Left hindlimb (tissue), 1 donor: ENCODE measurements around the gene PGAM2.

Experiments used
- DNase-seq: peaks from one replicate; pipeline ENCODE4 v3.0.0-alpha.2; 2018

PGAM2 gene

DNA sequence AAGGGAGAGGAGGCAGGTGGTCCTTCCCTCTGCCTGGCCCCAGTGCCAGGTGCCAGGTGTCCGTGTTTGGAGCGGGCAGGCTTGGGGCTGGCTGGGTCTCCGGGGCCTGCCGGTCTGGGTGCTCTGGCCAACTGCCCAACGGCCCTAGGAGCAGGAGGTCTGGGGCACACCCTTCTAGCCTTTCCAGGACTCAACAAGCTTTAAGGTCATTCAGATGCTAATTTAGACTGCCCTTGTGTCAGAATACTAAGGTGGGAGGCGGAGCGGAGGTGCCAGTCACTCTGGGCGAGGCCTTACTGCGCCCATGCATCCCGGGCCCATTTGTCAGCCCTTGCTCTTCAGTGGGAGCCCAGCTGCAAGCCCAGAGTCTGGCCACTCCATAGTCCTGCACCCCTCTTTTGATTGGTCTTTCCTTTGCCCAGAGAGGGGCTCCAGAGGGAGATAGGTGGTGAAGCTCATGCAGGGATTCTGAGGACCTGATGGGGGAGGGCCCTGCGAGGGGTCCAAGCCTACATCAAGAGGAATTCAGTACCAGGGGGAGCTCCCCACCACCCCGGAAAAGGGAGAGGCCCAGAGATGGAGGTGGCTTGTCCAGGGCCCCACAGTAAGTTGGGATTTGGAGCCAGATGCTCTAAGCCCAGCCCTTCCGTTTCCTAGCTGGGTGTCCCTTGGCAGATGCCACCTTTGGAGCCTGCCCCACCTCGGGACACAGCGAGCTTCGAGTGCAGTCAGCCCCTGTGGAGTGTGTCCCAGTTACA lies 1.3 kb downstream of the PGAM2 start:
- peak; percentile 27 for DNase-seq

DNA sequence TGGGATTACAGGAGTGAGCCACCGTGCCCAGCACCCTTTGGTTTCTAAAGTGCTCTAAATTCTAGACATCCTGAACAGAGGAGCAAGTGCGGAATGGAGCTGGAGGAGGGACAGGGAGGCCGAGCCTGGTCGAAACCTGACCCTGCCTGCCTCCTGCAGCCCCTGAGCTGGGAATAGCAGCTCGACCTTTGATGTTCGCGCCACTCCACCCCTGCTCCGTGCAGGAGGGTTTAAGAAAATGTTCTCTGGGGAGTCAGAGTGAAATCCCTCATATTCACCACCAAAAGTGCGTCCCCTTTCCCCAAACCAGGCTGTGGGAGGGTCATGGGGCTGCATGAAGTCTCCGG lies 1.8 kb downstream of the PGAM2 start:
- DNase-seq: peak; percentile 31

DNA sequence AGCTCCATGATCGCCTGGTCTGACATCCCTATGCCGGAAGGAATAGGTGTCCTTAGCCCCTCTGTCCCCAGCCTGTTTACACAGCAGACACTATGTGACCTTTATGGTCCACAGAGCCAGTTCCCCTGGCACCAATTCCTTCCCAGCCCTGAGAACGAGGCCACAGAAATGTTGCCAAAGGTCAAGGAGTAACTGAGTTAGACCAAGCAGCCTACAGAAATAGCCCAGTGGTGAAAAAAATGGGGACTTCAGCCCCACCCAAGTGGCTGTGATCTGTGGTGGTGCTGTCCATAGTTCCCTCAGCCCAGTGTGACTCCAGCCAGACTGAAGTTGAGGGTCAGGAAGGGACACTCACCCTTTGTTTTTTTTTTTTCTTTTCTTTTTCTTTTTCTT lies 2.5 kb downstream of the PGAM2 start:
- peak; percentile 26 for DNase-seq

DNA sequence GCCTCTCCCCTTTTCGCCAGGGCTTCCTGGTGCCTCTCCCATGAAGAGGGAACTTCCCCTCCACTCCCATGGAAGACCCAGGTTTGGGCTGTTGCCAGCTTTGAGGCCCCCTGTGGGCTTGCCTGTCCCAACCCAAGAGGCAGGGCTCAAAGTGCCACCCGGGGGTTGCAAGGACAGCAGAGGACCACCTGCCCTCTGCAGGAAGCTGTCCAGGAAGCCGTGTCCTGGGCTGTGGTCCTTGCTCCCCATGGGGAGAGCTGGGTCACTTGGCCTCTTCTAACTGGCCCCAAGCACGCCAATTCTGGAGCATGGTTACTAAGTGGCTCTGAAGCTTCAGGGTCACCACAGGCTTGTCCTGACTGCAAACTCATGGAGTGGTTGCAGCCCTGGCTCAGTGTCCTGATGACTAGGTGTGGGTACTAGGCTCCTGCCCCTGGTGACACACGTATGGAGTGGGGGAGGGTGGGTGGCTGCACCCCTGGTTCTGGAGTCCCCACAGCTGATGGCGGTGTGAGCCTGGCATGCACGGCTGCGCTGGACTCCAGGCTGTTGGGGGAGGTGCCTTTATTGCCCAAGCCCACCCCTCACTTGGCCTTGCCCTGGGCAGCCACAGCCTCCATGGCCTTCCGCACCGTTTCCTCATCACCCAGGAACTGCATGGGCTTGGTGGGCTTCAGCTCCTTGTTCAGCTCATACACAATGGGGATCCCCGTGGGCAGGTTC lies 3.0 kb downstream of the PGAM2 start:
- peak; percentile 31 for DNase-seq

DNA sequence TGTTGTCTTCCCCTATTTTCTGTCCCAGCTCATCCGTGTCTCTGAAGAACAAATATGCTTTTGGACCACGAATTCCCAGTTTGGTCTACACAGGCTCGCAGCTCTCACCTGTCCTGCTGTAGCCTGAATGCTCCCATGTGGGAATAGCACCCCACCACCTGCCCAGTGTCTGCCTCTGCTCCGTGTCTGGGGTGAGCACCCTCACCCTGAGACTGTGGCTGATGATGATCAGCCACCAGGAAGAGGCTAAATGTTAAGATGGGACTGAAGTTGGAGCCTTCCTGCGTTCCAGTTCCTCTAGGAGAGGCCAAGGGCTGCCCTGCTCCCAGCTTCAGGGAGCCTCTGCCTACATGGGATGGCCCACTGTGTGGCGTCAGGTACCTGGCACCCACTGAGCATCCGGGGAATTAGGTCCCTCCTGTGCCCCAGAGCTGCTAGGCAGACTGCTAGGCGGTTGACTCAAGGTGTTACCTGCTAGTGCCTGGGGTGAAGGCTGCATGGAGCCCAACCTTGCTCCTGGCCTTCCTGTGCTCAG lies 3.7 kb downstream of the PGAM2 start:
- DNase-seq: peak; percentile 24

DNA sequence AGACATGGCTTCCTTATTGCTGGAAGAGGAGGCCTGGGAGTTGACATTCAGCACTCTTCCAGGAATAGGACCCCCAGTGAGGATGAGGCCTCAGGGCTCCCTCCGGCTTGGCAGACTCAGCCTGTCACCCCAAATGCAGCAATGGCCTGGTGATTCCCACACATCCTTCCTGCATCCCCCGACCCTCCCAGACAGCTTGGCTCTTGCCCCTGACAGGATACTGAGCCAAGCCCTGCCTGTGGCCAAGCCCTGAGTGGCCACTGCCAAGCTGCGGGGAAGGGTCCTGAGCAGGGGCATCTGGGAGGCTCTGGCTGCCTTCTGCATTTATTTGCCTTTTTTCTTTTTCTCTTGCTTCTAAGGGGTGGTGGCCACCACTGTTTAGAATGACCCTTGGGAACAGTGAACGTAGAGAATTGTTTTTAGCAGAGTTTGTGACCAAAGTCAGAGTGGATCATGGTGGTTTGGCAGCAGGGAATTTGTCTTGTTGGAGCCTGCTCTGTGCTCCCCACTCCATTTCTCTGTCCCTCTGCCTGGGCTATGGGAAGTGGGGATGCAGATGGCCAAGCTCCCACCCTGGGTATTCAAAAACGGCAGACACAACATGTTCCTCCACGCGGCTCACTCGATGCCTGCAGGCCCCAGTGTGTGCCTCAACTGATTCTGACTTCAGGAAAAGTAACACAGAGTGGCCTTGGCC lies 4.3 kb downstream of the PGAM2 start:
- DNase-seq: peak; percentile 21

DNA sequence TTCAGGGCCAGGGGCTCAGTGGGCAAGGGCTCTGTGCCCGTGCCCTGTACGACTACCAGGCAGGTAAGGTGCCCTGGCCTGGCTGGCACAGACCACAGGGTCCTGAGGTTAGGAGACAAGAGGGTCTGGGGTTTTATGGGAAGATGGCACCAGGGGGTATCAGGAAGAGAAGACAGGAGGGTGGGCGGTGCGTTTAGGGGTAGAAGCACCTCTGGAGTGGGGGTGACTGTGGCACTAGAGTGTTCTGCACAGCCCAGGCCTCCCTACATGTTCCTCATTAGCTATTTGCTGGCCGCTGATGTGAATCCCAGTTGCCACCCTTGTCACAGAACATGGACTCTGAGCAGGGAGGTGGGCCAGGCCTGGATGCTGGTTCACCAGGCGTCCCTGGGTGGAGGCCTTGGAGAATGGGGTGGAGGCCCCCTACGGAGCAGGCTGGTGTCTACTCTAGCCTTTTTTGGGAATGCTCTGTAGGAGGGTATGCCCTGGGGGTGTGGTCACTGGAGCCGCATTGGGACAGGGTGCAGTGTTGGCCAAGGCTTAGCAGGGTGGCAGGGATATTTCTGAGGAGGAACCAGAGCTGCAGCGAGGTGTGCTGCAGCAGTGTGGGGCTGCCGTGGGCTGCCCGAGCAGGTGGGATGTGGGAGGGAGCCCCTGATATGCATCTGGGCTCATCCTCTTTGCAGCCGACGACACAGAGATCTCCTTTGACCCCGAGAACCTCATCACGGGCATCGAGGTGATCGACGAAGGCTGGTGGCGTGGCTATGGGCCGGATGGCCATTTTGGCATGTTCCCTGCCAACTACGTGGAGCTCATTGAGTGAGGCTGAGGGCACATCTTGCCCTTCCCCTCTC lies 5.0 kb downstream of the PGAM2 start:
- DNase-seq: peak; percentile 23

DNA sequence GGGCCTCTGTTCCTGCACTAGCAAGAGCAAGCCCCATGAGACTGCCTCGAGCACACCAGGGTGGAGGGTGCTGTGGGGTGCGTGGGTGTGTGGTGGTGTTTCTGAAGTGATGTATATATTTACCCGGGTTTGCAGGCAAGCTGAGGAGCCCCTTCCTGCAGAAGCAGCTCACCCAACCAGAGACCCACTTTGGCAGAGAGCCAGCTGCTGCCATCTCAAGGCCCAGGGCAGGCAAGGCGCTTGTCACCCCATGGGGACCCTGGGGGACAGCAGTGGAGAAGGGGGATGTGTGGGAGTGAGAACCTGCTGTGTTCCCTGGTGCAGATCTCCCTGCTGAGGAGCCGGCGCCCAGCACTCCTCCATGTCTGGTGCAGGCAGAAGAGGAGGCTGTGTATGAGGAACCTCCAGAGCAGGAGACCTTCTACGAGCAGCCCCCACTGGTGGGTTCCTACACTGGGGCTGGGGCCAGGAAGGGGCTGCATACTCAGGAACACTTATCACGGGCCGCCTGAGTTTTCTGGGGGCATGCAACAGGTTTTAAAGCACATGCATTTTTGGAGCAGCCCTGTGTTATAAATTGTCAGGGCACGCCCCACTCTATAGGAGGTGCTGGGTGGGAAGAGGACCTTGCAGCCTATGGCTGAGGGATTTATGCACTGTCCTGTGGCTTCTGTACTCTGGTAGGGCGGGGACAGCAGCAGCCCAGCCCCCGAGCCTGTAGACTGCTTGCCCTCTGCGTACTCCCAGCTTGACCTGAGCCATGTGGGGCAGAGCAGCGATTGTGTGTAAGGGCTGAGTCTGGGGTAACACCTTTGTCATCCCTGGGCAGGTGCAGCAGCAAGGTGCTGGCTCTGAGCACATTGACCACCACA lies 5.9 kb downstream of the PGAM2 start:
- peak; percentile 32 for DNase-seq

DNA sequence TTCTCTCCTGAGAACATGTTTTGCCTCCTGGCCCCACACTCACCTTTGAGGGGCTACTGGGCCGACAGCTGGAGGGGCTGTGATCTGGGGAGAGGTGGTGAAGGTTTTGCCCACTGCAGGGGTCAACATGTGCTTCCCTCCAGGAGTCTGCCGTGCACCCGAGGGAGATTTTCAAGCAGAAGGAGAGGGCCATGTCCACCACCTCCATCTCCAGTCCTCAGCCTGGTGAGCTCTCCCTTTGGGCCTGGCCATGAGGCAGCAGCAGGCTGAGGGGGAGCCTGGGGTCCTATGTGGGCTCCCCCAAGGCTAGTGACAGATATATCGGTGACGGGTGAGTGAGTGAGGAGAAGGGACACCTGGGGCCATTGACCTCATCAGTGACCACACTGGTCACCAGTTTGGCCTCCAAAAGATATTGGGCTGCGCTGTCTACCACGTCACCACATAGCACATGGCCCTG lies 6.6 kb downstream of the PGAM2 start:
- DNase-seq: peak; percentile 20

DNA sequence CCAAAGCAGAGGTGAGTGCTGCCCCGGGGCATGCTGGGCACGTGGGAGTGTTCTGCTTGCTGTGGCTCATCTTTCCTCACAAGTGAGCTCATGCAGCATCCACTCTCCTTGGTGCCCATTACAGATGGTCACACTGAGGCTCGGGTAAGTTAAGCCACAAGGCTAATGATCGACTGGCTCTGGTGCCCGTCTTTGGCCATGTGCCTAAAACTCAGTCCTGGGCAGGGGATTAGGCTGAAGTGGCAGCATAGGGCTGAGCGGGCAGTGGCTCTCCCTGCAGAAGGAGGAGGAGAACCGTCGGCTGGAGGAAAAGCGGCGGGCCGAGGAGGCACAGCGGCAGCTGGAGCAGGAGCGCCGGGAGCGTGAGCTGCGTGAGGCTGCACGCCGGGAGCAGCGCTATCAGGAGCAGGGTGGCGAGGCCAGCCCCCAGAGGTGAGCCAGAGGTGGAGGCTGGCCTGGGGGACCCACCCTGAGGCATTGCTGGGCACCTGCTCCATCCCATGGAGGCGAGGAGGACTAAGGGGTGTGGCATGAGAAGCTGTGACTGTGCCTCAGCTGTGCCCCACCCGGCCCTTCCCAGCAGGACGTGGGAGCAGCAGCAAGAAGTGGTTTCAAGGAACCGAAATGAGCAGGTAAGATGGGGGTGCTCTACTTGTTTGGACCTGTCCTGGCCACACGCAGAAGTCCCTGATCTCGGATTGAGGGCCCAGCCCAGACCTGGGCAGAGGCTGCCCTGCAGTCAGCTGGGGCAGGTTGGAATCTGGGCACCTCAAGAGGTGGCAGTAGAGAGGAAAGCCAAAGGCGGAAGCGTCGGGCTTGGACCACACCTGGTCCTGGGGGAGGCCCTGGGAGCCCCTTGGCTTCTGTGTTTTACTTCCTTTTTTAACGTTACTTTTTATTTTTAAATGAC lies 7.3 kb downstream of the PGAM2 start:
- DNase-seq: peak; percentile 30

DNA sequence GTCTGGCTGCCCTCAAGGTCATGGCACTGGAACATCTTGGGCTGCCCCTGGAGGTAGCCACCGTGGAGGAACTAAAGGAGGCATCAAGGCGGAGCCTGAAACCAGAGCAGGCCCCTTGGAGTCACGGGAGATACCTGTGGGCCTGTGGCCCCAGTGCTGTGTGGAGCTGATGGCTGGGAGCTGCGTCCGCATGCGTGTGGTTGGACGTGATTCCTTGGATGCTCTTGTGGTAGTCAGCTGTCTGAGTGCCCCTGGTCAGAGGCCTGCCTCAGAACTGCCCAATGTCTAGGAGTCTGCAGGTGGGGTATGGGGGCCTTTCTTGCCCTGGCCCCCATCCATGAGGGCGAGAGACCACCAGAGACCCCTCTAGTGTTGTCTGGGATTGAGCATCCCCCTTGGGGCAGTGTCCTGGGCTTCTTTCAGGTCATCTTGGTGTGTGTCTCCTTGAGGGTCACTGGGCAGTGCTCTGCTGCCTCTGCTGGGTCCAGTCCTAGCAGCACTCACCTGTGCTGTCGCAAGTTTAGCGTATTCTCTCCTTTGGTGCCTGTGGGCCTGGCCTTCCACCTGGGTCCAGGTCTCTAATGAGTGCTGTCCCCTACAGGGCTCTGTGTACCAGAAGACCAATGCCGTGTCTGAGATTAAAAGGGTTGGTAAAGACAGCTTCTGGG lies 8.1 kb downstream of the PGAM2 start:
- DNase-seq: peak; percentile 10

DNA sequence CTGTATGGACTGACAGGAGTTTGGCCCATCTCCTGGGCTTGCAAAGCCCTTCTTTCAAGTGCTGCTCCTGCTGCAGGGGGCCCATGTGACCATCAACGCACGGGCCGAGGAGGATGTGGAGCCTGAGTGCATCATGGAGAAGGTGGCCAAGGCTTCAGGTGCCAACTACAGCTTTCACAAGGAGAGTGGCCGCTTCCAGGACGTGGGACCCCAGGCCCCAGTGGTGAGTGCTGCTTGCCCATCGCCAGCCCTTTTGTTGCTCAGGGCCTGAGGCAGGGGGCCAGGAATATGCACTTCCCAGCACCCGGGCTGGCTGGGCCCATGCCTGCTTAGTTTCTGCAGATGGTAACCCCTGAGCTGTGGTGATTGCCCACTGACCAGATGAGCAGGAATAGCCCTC lies 8.7 kb downstream of the PGAM2 start:
- DNase-seq: peak; percentile 31

DNA sequence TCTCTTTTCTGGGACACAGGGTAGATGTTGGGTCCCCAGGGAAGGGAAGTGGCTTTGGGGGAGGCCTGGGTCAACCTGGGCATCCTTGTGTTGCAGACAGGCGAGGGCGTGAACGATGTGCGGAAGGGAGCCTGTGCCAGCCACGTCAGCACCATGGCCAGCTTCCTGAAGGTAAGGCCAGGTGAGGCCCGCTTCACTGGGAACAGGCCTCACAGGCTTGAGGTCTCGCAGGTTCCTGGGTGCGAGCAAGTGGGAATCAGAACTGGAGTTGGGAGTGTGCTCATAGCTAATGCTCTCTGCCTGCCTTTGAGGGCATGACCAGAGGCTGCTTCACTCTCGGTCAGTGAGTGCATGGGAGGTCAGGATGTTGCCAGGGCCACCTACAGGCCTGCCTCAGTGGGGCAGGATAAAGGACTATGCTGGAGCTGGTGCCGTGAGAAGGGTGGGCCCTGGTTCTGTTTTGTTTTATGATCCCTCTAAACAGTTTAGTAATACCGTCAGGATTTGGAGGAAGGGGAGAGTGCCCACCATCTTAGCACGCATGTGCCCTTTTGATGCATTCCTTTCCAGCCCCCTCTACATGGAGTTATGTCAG lies 12.5 kb downstream of the PGAM2 start:
- no peak for DNase-seq

DNA sequence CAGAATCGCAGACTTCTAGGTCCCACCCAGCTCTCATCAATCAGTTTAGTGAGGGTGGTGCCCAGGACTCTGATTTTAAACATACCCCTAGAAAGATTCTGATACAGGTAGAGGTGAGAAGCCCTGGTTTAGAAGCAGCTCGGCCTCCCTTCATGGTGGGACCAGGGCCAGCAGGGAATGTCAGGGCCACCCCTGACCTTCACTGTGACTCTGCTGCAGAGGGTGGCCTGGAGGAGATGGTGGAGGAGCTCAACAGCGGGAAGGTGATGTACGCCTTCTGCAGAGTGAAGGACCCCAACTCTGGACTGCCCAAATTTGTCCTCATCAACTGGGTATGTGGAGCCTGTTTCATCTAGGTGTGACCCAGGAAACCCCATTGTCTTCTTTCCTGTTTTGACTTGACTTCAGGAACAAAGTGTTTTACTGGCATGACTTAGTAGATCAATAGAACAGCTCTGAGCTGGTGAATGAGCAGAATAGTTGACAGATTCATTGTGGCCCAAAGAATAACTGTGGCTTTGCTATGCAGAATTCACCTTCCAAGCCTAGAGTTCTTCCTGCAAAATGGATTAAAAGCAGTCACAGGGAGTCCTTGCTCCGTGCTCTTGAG lies 13.7 kb downstream of the PGAM2 start:
- DNase-seq: no peak

DNA sequence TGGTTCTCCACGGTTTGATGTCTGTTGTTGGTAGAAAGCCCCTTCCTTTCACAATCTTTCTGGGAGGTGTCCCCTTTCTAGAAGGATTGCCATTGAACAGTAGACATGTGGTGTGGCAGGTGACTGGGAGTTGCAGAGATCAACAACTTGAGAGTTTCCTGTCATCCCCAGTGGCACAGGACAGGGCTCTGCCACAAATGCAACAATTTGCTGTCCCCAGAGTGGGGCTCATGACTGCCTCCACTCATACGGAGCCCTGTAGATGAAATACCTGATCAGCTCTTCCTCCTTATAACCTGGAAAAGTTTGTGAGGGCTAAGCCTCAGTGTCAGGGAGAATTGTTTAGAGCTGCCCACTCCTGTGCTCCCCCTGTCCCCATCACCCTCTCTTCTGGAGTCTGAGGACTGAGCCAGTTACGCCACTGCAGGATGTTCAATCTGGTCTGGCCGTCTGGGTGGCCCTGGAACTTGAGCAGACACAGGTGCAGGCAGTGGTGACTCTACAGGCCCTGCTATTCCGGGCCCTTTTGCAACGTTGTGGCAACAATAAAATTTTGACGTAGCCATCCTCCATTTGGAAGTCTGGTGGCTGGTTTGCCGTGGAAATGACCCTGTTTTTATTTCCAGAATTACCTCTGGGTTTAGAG lies 14.3 kb downstream of the PGAM2 start:
- DNase-seq: no peak

DNA sequence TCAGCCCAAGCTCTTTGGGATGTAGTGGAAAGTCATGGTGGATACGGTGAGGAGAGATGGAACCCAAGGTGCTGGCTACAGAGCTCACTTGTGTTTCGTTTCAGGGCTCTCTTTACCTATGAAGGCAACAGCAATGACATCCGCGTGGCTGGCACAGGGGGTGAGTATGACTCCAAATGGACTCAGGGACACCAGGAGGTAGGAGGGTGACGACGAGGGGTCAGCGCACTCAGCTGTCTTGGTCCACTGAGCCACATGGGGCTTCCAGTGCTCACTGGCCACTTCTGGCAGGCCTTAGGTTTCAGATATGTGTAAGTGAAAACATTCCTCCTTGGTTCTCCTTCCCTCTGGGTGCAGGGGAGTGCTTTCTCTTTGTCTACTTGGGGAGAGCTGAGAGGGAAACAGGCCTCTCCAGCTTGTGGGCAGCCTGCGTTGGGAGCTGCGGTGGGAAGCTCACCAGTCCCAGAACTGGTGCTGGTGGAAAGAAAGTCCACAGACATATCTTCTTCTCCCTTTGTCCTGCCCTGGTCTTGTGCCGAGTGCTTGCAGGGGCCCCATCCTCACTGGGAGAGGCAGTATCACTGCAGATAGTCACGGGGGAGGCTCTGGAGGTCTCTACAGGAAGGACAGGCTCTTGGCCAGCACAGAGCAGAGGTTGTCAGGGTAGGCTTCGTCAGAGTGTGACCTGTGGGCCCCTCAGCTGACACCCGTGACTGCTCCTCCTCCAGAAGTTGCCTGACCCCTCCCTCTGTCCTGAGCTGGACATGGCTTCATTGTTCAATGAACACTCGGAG lies 15.0 kb downstream of the PGAM2 start:
- no peak for DNase-seq

DNA sequence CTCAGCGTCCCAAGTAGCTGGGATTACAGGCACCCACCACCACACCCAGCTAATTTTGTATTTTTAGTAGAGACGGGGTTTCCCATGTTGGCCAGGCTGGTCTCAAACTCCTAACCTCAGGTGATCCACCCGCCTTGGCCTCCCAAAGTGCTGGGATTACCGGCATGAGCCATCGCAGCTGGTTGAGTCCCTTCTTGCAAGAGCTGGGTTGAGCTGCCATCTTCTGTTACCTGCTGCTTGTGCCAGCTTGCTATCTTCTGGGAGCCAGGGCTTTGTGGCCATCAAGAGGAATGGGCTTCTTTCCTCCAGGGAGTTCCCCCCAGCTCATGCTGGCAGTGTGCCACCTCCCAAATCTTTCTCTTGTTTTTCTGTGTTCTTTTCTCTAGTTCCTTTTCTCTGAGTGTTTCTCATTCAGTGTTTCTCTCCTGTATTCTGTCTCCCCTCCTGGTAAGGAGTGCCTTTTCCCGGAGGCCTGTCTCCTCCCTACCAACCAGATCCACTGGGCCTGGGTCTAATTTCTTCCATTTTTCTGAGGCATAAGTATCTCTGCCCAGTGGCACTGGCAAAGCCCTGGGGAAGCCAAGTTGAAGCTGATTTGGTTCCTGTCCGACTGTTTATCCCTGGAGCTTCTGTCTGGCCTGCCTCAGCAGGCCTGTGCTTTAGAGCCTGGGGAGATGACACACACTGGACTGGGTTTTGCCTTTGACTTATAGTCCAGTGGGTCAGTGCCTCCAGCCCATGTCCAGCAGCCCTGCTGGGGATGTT lies 17.2 kb downstream of the PGAM2 start:
- no peak for DNase-seq
